Mesenchymal stem cell (in vitro differentiated cells and primary cell): Measurements from ENCODE around the gene CDK11B.

Source experiments
- DNase-seq: peaks from one replicate; pipeline ENCODE4 v3.0.0-alpha.2; 2013
- H2AFZ ChIP-seq: one replicate; pipeline ENCODE4 v1.6.1; 2013; ENCODE audit warnings: low read depth, mild to moderate bottlenecking, control low read depth, inconsistent platforms, low read length, moderate library complexity
- H2AK5ac ChIP-seq: 2 replicates; pipeline ENCODE4 v1.6.1; 2013; ENCODE audit warnings: low read length, moderate library complexity, mild to moderate bottlenecking, inconsistent platforms; ENCODE audit not compliant: severe bottlenecking
- H2BK120ac ChIP-seq: one replicate; pipeline ENCODE4 v1.6.1; 2013; ENCODE audit warnings: low read depth, mild to moderate bottlenecking, inconsistent platforms, low read length, moderate library complexity
- H2BK12ac ChIP-seq, 2 experiments: one replicate each; pipeline ENCODE4 v1.6.1; 2013; ENCODE audit warnings: inconsistent platforms in 2 of 2, low read length in 2 of 2, mild to moderate bottlenecking in 2 of 2, moderate library complexity in 2 of 2, control low read depth in 1 of 2
- H2BK15ac ChIP-seq: one replicate; pipeline ENCODE4 v1.6.1; 2013; ENCODE audit warnings: mild to moderate bottlenecking, low read depth, inconsistent platforms; ENCODE audit not compliant: poor library complexity, severe bottlenecking
- H2BK5ac ChIP-seq: 2 replicates; pipeline ENCODE4 v1.6.1; 2013; ENCODE audit warnings: low read depth, mild to moderate bottlenecking, low read length, control low read depth, inconsistent platforms; ENCODE audit not compliant: poor library complexity, severe bottlenecking
- H3K14ac ChIP-seq, 2 experiments: one replicate each; pipeline ENCODE4 v1.6.1; 2013; ENCODE audit warnings: inconsistent platforms in 2 of 2, low read length in 2 of 2, control low read depth in 1 of 2, mild to moderate bottlenecking in 1 of 2, moderate library complexity in 1 of 2
- H3K18ac ChIP-seq, 2 experiments: one replicate each; pipeline ENCODE4 v1.6.1; 2013; ENCODE audit warnings: inconsistent platforms in 2 of 2, low read length in 2 of 2, control low read depth in 1 of 2, low read depth in 1 of 2, mild to moderate bottlenecking in 1 of 2
- H3K23ac ChIP-seq, 2 experiments: one replicate each; pipeline ENCODE4 v1.6.1; 2013; ENCODE audit warnings: inconsistent platforms in 2 of 2, low read length in 2 of 2, mild to moderate bottlenecking in 2 of 2, moderate library complexity in 2 of 2, control low read depth in 1 of 2
- H3K27ac ChIP-seq: 2 replicates; pipeline ENCODE4 v1.5.1; 2013; ENCODE audit warnings: mild to moderate bottlenecking, moderate library complexity, low read length, control low read depth, inconsistent platforms; ENCODE audit not compliant: poor library complexity, severe bottlenecking
- H3K27me3 ChIP-seq, 2 experiments: 2 replicates each; pipeline versions ENCODE4 v1.6.1 to v1.7.0; 2013; ENCODE audit warnings: low read length in 2 of 2, mild to moderate bottlenecking in 2 of 2, moderate library complexity in 2 of 2, control low read depth in 1 of 2, inconsistent platforms in 1 of 2; ENCODE audit not compliant: control insufficient read depth in 1 of 2, insufficient read depth in 1 of 2
- H3K36me3 ChIP-seq, 2 experiments: 2 replicates each; pipeline versions ENCODE4 v1.6.1 to v1.7.0; 2013; ENCODE audit warnings: low read length in 2 of 2, control low read depth in 1 of 2, inconsistent platforms in 1 of 2, low read depth in 1 of 2, mild to moderate bottlenecking in 1 of 2; ENCODE audit not compliant: insufficient read depth in 2 of 2, control insufficient read depth in 1 of 2
- H3K4ac ChIP-seq, 2 experiments: one replicate each; pipeline ENCODE4 v1.6.1; 2013; ENCODE audit warnings: inconsistent platforms in 2 of 2, low read length in 2 of 2, mild to moderate bottlenecking in 2 of 2, moderate library complexity in 2 of 2, control low read depth in 1 of 2, low read depth in 1 of 2
- H3K4me1 ChIP-seq: 2 replicates; pipeline ENCODE4 v1.6.1; 2013; ENCODE audit warnings: low read depth, low read length, control low read depth; ENCODE audit not compliant: control insufficient read depth, insufficient read depth
- H3K4me2 ChIP-seq: 2 replicates; pipeline ENCODE4 v1.6.1; 2013; ENCODE audit warnings: low read length, mild to moderate bottlenecking, inconsistent platforms; ENCODE audit not compliant: poor library complexity, severe bottlenecking
- H3K4me3 ChIP-seq, 2 experiments: 2 replicates each; pipeline versions ENCODE4 v1.5.1 to v1.7.0; 2013; ENCODE audit warnings: low read length in 2 of 2, mild to moderate bottlenecking in 2 of 2, control low read depth in 1 of 2, low read depth in 1 of 2; ENCODE audit not compliant: insufficient read depth in 1 of 2
- H3K79me1 ChIP-seq: replicated peaks from 2 replicates; pipeline ENCODE4 v1.6.1; 2013; ENCODE audit warnings: mild to moderate bottlenecking, control low read depth, low read length, inconsistent platforms; ENCODE audit not compliant: poor library complexity, severe bottlenecking
- H3K9ac ChIP-seq: 2 replicates; pipeline ENCODE4 v1.7.0; 2013; ENCODE audit warnings: mild to moderate bottlenecking, low read length, moderate library complexity
- H3K9me3 ChIP-seq: 2 replicates; pipeline ENCODE4 v1.7.0; 2013; ENCODE audit warnings: mild to moderate bottlenecking, low read length; ENCODE audit not compliant: control insufficient read depth
- H4K8ac ChIP-seq: one replicate; pipeline ENCODE4 v1.6.1; 2013; ENCODE audit warnings: inconsistent platforms, mild to moderate bottlenecking, low read length, moderate library complexity
- H4K91ac ChIP-seq: one replicate; pipeline ENCODE4 v1.6.1; 2013; ENCODE audit warnings: mild to moderate bottlenecking, low read length, inconsistent platforms
- WGBS: methylation state at CpG from one replicate; pipeline ENCODE4 v1.1.7; 2013; ENCODE audit warnings: mixed read lengths; 5-methylcytosine and 5-hydroxymethylcytosine counted together

CDK11B gene

GRCh38 chr1:1622010-1622787, 36.6 kb downstream of the CDK11B start:
- H3K4me2 ChIP-seq, result no peak overlapping the region
- H3K18ac ChIP-seq, result no peak overlapping the region
- no peak overlapping the region for H2BK15ac ChIP-seq
- 82% methylated on average over 21 of the region's 21 CpGs for WGBS
- no peak overlapping the region for H3K9ac ChIP-seq
- peaks cover 43% of the 10 kb centered on the region for H3K79me1 ChIP-seq
- no peak overlapping the region for H3K14ac ChIP-seq
- DNase-seq, result peak; percentile 38
- no peak overlapping the region for H2BK120ac ChIP-seq
- no peak overlapping the region for H4K8ac ChIP-seq
- H3K4ac ChIP-seq, result no peak overlapping the region
- H2BK5ac ChIP-seq, result no peak overlapping the region
- H2AK5ac ChIP-seq, result no peak overlapping the region
- H3K9me3 ChIP-seq, result no peaks in the 10 kb centered on the region
- no peak overlapping the region for H4K91ac ChIP-seq
- no peak overlapping the region for H2AFZ ChIP-seq
- peaks cover 13 to 92% of the 10 kb centered on the region in 2 experiments for H3K36me3 ChIP-seq
- peaks cover 23% of the 10 kb centered on the region for H3K4me1 ChIP-seq
- no peak overlapping the region for H3K23ac ChIP-seq
- no peak overlapping the region for H3K4me3 ChIP-seq
- no peak overlapping the region for H3K27ac ChIP-seq
- H3K27me3 ChIP-seq, result no peaks in the 10 kb centered on the region
- no peak overlapping the region for H2BK12ac ChIP-seq

GRCh38 chr1:1621173-1622009, 37.4 kb downstream of the CDK11B start:
- no peak overlapping the region for H2BK120ac ChIP-seq
- no peaks in the 10 kb centered on the region for H3K27me3 ChIP-seq
- 94% methylated on average over 31 of the region's 31 CpGs for WGBS
- H4K8ac ChIP-seq, result no peak overlapping the region
- H3K4ac ChIP-seq, result no peak overlapping the region
- DNase-seq, result no peak
- H3K4me1 ChIP-seq, result peaks cover 30% of the 10 kb centered on the region
- no peaks in the 10 kb centered on the region for H3K9me3 ChIP-seq
- no peak overlapping the region for H3K23ac ChIP-seq
- no peak overlapping the region for H3K4me2 ChIP-seq
- no peak overlapping the region for H3K27ac ChIP-seq
- H3K18ac ChIP-seq, result no peak overlapping the region
- no peak overlapping the region for H2AK5ac ChIP-seq
- H3K14ac ChIP-seq, result no peak overlapping the region
- H3K9ac ChIP-seq, result no peak overlapping the region
- H2BK15ac ChIP-seq, result no peak overlapping the region
- H2BK12ac ChIP-seq, result no peak overlapping the region
- no peak overlapping the region for H4K91ac ChIP-seq
- H3K79me1 ChIP-seq, result peaks cover 50% of the 10 kb centered on the region
- H3K4me3 ChIP-seq, result no peak overlapping the region
- H3K36me3 ChIP-seq, result peaks cover 13 to 91% of the 10 kb centered on the region in 2 experiments
- no peak overlapping the region for H2AFZ ChIP-seq
- H2BK5ac ChIP-seq, result no peak overlapping the region

- no peaks in the 10 kb centered on the region for H3K9me3 ChIP-seq
- H3K9ac ChIP-seq, result no peak overlapping the region
- H3K27me3 ChIP-seq, result no peaks in the 10 kb centered on the region
- no peak overlapping the region for H2BK5ac ChIP-seq
- no peak overlapping the region for H4K91ac ChIP-seq
- H2BK120ac ChIP-seq, result no peak overlapping the region
- no peak overlapping the region for H2AFZ ChIP-seq
- no peak for DNase-seq
- no peak overlapping the region for H3K4me3 ChIP-seq
- no peak overlapping the region for H3K23ac ChIP-seq
- no peak overlapping the region for H3K27ac ChIP-seq
- H4K8ac ChIP-seq, result no peak overlapping the region
- WGBS, result 93% methylated on average over 15 of the region's 16 CpGs
- peaks cover 51% of the 10 kb centered on the region for H3K79me1 ChIP-seq
- H2BK15ac ChIP-seq, result no peak overlapping the region
- H2AK5ac ChIP-seq, result no peak overlapping the region
- no peak overlapping the region for H3K4me2 ChIP-seq
- H3K14ac ChIP-seq, result no peak overlapping the region
- no peak overlapping the region for H3K4ac ChIP-seq
- no peak overlapping the region for H3K18ac ChIP-seq
- H3K4me1 ChIP-seq, result peaks cover 28% of the 10 kb centered on the region
- H2BK12ac ChIP-seq, result no peak overlapping the region
- H3K36me3 ChIP-seq, result peaks cover 13 to 83% of the 10 kb centered on the region in 2 experiments
These were observed 38.2 kb downstream of the CDK11B start for GRCh38 chr1:1620433-1621139.

- Histone ChIP-seq H3K27ac (no peak overlapping the region), H3K9me3 (no peaks in the 10 kb centered on the region), H2BK5ac (no peak overlapping the region), H3K79me1 (peaks cover 52% of the 10 kb centered on the region), H2BK15ac (no peak overlapping the region), H3K4me1 (peaks cover 28% of the 10 kb centered on the region), H3K9ac (no peak overlapping the region), H3K4me3 (no peak overlapping the region), H3K36me3 (peaks cover 13 to 76% of the 10 kb centered on the region in 2 experiments), H2BK120ac (no peak overlapping the region), H3K18ac (no peak overlapping the region), H3K4me2 (no peak overlapping the region), H2AFZ (no peak overlapping the region), H4K8ac (no peak overlapping the region), H4K91ac (peak overlapping the region; percentile 41), H3K4ac (no peak overlapping the region), H3K27me3 (no peaks in the 10 kb centered on the region), H2AK5ac (no peak overlapping the region), H2BK12ac (no peak overlapping the region), H3K23ac (no peak overlapping the region), H3K14ac (no peak overlapping the region)
- no peak for DNase-seq
- 88% methylated on average over 14 of the region's 14 CpGs for WGBS
These were observed 38.9 kb downstream of the CDK11B start for GRCh38 chr1:1619917-1620361.
